Right renal cortex interstitium (tissue), 3 donors: ENCODE data around the gene GPR18. TPM values are rescaled to one million over a fixed set of nuclear protein-coding genes. Genes with fewer than 3 reads are reported as not detected.

Source experiments
- DNase-seq, 3 donors: peaks; one replicate each; pipeline ENCODE4 v3.0.0-alpha.2; 2013; ENCODE audit warnings: low read depth in 3 of 3, low spot score in 2 of 3
- polyA plus RNA-seq, 3 donors: library from polyadenylated mRNA; unstranded; fragments of 120-200 nt; gene quantifications; one replicate each; pipeline ENCODE4 v1.2.1, GENCODE V29; 2013; ENCODE audit not compliant: insufficient read length in 3 of 3

GPR18 gene
- polyA plus RNA-seq, 3 donors, result 0.19 to 0.21 (median 0.20) TPM

DNA sequence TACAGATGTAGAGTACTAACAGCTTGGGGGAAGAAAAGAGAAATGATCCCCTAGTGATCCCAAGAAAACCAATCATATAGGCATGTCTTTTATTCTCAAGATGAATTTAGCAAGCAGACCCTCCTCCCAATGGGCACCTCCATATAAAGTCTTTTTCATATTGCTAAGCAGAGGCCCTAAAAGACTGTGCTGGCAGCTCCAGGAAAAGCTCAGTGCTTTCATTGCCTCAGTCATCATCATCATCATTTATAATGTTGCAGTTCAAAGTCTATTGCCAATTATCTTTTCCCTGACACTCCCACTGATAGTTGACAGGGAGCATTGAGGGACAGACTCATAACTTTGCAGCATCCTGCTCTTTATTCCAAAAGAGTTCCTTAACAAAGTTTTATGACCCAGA, 36.0 kb upstream of the GPR18 start:
- no peak for DNase-seq

DNA sequence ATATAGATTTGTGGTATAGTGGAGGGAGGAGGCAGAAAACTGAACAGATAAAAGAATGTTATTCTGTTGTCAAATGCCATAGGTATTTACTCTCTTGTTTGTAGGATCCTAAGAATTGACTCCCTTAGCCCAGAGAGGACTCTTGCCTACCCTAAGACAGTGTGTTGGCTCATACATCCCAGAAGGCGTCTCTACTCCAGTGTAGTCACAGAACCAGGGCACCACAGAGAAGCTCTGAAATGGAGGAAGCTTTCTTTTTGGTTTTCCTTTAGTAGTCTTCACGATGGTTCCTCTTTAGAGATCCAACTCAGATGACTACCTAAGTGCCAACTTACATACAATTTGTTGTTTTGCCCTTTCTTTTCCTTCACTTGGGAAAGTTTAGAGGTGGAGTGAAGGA, 35.0 kb upstream of the GPR18 start:
- DNase-seq, result no peak

DNA sequence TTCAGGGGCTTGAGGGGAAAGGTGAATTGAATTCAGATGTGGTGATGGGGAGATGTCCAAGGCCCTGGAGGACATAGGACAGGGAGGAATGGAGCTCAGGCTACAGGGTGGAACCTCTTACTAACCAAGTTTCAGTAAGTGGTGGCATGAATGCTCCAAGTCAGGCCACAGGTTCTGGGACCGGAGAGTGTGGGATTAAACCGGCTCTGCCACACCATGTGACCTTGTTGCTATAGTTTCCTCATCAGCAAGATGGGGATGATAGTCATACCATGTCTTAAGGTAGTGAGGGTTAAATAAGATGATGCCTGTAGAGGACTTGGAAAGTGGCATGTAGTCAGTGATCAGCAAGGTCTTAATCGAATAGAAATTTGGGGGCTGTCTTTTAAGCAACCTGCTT, 32.7 kb upstream of the GPR18 start:
- DNase-seq, result no peak

DNA sequence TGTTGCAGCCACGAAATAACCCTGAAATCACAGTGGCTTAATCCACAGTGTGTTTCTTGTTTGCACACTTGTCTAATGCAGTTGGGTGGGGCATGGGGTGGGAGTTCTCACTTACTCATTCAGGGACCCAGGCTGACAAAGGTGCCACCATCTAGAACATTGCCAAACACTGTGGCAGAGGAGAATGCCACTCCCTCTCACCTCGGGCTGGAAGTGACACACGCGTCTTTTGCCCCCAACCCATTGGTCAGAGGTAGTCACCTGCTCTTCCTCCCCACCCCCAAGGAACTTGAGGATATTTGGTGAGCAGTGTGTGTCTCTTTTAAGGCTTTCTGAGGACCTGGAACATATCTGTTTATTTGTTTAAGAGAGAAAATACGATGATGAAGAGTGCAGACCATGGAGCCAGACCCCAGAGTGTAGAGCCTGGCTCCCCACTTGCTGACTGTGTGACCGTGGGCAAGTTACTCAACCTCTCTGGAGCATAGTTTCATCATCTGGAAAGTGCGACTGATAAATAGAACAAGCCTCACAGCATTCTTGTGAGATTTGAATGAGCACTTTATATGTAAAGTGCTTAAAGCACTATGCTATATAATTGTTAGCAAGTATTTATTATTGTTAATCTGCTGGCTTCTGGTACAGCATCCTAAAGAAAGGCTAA, 31.6 kb upstream of the GPR18 start:
- no peak for DNase-seq

DNA sequence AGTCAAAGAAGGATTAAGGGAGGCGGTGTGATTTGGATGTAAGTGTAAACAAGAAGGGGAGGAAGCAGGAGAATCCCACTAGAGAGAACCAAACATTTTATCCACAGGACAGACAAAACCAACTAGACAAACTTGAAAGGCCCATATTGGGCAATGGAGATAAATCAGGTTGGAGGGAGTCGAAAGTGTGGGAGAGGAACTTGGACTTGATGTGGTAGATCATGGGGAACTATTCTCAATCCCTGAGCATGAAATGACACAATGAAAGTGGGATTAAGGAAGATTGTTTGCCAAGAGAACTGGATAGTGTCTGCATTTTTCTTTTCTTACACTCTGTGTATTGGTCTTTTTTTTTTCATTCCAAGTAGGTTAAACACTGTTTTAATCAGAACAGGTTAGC, 31.1 kb upstream of the GPR18 start:
- no peak for DNase-seq

GRCh38 chr13:99288089-99288488, 29.9 kb upstream of the GPR18 start:
- DNase-seq, result no peak

GRCh38 chr13:99287551-99287950, 29.4 kb upstream of the GPR18 start:
- DNase-seq, result no peak

DNA sequence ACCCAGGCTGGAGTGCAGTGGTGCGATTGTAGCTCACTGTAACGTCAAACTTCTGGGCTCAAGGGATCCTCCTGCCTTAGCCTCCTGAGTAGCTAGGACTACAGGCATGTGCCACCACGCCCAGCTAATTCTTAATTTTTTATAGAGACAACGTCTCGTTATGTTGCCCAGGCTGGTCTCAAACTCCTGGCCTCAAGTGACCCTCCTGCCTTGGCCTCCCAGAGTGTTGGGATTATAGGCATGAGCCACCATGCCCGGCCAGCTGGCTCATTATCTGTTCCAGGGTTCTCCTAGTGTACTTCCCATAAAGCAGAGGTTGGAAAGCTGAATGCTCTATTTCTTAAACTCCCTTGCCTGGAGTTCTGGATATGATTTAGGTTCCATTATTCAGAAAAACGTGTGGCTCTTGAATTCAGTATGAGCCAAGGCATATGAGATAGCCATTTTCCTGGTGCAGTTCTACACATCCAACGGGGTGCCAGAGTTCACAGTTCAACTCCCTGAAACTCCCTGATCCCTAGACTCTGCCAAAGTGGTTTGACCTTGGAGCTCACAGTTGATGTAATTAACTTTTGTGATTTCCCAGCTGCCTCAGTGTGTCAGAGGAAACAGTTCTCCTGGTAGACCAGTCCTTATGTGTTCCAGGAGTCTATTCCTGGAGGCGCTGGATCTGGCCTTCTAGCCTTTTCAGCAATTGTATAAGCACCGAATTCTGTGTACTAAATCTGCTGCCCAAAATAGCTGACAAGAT, 27.4 kb upstream of the GPR18 start:
- DNase-seq, result no peak

DNA sequence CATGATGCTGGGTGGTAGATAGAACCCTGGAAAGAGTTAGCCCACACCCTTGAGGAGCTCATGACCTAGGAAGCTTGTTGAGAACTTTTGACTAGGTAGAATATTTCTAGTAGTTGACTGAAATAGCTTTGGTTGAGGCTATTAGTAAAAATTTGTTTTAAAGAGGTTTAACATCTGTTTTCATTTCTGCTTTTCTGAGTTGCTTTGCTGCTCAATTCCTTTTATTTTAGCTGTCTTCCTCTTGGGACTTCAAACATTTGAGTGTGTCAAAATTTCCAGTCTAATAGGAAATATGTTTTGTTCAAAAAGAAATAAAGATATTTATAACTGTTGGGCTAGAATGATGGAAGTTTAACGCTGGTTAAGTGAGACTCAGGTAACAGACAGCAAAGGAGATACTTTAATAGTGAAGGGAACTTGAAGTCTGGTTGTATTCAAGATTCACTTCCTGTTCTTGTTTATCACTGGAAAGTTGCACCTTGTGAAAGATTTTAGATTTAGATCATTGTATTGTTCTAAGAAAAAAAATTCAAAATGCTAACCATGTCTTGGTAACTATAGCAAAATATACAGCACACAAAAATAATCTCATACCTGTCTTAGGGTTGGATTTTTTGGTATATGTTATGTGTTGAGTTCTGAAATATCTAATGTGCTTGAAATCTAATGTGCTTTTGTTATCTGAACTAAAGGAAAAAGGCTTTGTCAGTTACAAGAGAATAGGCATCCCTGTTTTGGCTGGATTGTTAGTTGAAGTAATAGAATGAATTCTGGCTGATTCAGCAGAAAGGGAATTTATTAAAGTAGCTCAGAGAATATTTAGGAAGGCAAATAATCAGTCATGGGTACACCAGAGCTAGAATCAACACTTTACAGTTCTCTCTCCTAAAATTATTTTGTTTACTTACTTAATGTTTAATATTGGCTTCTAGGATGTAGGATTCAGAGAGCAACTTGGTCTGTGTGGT, 24.4 kb upstream of the GPR18 start:
- no peak for DNase-seq

DNA sequence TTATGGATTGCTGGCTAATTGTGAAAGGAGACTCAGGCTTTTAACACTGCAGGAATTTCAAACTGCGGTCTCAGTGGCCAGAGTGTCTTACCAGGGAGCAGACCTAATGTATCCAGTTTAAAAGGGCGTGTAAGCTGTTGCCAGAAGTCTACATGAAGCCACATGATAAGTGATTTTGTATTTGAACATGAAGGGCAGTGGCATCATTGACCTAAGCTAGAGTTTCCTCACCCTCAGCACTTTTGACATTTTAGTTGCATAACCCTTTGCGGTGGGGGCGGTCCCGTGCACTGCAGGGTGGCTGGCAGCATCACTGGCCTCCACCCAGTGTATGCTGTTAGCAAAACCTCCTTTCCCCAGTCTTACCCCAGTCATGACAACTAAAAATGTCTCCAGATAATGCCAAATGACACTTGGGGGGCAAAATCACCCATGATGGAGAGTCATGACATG, 23.7 kb upstream of the GPR18 start:
- DNase-seq, result no peak

GRCh38 chr13:99280166-99280565, 22.0 kb upstream of the GPR18 start:
- no peak for DNase-seq

- DNase-seq, result no peak
These were observed 21.5 kb upstream of the GPR18 start for GRCh38 chr13:99279637-99280036.

- no peak for DNase-seq
These were observed 20.7 kb upstream of the GPR18 start for GRCh38 chr13:99278843-99279242.

DNA sequence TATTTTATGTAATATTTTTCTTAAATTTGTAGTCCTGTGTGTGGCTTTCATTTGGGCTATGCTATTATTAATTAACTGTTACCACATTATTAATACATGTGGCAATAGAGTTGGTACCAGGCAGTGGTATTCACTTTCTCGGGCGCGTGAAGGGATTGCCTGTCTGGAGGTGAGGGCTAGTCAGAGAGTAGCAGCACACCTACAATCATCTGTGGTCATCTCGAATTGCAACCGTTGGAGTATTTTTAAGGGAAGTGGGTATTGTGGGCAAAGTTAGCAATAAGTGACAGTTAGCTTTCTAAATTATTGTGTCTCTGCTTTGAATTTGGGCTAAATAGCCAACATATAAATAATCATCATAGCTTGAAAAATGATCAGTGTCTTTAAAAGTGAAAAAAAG, 20.0 kb upstream of the GPR18 start:
- DNase-seq, result no peak

DNA sequence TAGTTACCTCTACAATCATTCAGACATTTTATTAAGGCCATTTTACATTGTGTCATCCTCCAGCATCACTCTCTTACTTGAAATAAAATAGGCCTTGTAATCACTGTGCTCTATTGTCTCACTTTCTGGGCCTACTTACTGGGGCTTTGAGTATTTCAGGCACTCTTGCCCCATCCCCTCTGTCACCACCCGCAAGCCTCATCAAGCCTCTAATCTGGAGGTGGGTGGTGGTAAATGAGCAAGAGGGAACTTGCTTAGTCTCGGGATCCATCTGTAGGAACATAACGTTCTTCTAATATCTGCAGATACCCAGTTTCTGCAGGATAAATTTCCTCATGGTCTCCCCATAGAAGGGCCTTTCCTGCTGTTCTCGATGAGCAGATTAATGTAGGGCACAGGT, 19.4 kb upstream of the GPR18 start:
- DNase-seq, result no peak

DNA sequence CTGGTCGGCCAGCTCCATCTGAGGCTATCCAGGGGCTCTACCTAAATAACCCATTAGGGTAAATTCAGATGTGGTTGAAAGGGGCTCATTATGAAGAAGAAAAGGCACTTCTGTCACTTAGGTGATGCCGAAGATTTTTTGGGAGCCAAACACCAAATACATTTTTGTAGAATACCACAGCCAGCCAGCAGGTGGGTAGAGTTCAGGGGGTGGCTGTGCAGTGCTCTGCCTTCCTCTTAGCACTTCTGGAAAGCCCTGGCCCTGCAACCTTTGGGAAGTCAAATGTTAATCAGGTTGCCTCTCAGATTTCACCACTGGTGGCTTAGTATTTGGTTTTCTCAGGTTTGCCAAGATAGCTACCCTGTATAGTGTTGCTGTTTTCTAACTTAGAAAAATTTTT, 18.5 kb upstream of the GPR18 start:
- no peak for DNase-seq

DNA sequence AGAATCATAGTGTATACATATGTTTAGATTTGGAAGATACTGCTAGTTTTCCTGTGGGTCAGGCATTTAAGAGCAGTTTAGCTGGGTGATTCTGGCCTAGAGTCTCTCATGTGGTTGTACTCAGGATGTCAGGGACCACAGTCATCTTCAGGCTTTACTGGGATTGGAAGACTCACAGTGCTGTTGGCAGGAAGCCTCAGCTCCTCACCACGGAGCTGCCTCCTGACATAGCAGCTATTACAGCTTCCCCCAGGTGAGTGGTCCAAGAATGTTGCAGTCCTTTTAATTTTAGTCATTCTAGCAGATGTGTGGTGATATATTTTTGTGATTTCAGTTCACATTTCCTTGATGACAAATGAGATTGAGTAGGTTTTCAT, 16.9 kb upstream of the GPR18 start:
- DNase-seq, result no peak

GRCh38 chr13:99273128-99273527, 14.9 kb upstream of the GPR18 start:
- DNase-seq, result no peak

DNA sequence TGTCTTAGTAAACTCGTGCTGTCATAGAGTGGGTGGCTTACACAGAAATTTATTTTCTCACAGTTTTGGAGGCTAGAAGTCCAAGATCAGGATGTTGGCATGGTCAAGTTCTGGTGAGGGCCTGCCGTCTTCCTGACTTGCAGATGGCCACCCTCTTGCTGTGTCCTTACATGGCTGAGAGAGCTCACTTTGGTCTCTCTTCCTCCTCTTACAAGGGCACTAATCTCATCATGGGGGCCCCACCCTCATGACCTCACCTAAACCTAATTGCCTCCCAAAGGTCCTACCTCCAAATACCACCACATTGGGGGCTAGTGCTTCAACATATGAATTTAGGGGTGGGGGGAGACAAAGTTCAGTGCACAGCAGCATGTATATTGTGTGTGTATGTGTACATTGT, 14.3 kb upstream of the GPR18 start:
- DNase-seq, result no peak

DNA sequence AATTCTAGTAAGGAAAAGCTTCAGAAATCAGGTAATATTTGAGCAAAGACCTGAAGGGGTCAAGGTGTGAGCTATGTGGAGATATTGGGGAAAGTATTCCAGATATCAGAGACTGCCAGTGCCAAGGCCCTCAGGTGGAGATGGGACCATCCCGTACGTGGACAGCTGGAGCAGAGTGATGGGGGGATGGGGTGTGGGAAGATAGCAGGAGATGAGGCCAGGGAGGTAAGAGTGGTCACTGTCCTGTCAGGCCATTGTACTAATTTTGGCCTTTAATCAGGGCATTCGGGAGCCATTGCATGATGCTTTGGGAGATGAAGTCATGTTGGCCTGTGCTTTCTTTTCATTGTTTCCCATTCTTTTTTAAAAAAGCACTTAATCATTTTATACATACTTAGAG, 13.1 kb upstream of the GPR18 start:
- DNase-seq, result no peak

GRCh38 chr13:99270518-99270917, 12.3 kb upstream of the GPR18 start:
- DNase-seq, result no peak
